K562 (cell line): ENCODE results near the gene UQCRC1. TPM values are rescaled to one million over a fixed set of nuclear protein-coding genes. Genes with fewer than 3 reads are reported as not detected.

Source experiments
- ATAC-seq: fragments of 200-7000 bp; cut with Tn5 transposase; 3 replicates; pipeline ENCODE4 v1.9.1; 2020; ENCODE audit warnings: moderate library complexity
- Bru-seq: library from RNA; stranded (reverse); fragments of 400-500 nt; gene quantifications from one replicate; lab custom pipeline; 2021; lab: Mats Ljungman, UMichigan
- BruChase-seq, 2 experiments: library from RNA; stranded (reverse); fragments of 400-500 nt; gene quantifications; one replicate each; lab custom pipeline; 2021; lab: Mats Ljungman, UMichigan
- BruUV-seq: library from RNA; stranded (reverse); fragments of 400-500 nt; replicated peaks from 2 replicates; lab custom pipeline; 2021; lab: Mats Ljungman, UMichigan
- CTCF ChIA-PET: fragments of 300-600 bp; formaldehyde crosslinking; extraction: SDS; loops from one replicate; lab custom pipeline; 2021; ENCODE audit warnings: low intra/inter-chr PET ratio; lab: Yijun Ruan, JAX
- POLR2A ChIA-PET: fragments of 300-600, 350-650 bp; sonication (Branson Sonifier 250); formaldehyde crosslinking; extraction: SDS; loops from one replicate; lab custom pipeline; 2021; ENCODE audit warnings: antibody characterized with exemption, inconsistent platforms; lab: Yijun Ruan, JAX
- DNase-seq, 4 experiments: peaks; one replicate each; pipeline versions ENCODE4 v3.0.0 to v3.0.0-alpha.2; 2011 to 2018; ENCODE audit warnings: low spot score in 3 of 4, mixed read lengths in 3 of 4; ENCODE audit errors: extremely low read depth in 1 of 4
- FAIRE-seq: peaks from 2 replicates; lab custom pipeline; 2011; peaks lifted over from hg19 to GRCh38; lab: Jason Lieb, UNC
- H2AFZ ChIP-seq: 2 replicates; pipeline ENCODE4 v1.6.0; 2011; ENCODE audit warnings: low read depth, low read length, control low read depth, inconsistent platforms
- H3K27ac ChIP-seq: fragments of 200-600 bp; 3 replicates; pipeline ENCODE4 v1.8.0; 2011; ENCODE audit warnings: low read depth, mild to moderate bottlenecking, control low read depth, inconsistent platforms, low read length, moderate library complexity, mixed read lengths; ENCODE audit errors: extremely low read depth
- H3K27me3 ChIP-seq, 2 experiments: fragments of 300-600 bp in 1 of 2; 2 replicates in 1 of 2; 3 replicates in 1 of 2; pipeline versions ENCODE4 v1.6.0 to v1.8.0; 2011; ENCODE audit warnings: inconsistent platforms in 2 of 2, low read length in 2 of 2, mild to moderate bottlenecking in 1 of 2, mixed read lengths in 1 of 2, moderate library complexity in 1 of 2; ENCODE audit not compliant: control insufficient read depth in 2 of 2, insufficient read depth in 2 of 2
- H3K36me3 ChIP-seq: fragments of 300-600 bp; 3 replicates; pipeline ENCODE4 v1.8.0; 2011; ENCODE audit warnings: mild to moderate bottlenecking, low read length, inconsistent platforms; ENCODE audit not compliant: control insufficient read depth, insufficient read depth
- H3K4me1 ChIP-seq, 2 experiments: fragments of 200-600 bp in 1 of 2; replicated peaks in 1 of 2; 2 replicates in 1 of 2; 3 replicates in 1 of 2; pipeline versions ENCODE4 v1.5.1 to v1.8.0; 2011; ENCODE audit warnings: inconsistent platforms in 2 of 2, low read length in 2 of 2, mild to moderate bottlenecking in 1 of 2, mixed read lengths in 1 of 2, moderate library complexity in 1 of 2; ENCODE audit not compliant: control insufficient read depth in 2 of 2, insufficient read depth in 2 of 2
- H3K4me2 ChIP-seq: 2 replicates; pipeline ENCODE4 v1.6.1; 2011; ENCODE audit warnings: low read length, control low read depth, inconsistent platforms, mixed read lengths; ENCODE audit not compliant: insufficient read depth
- H3K4me3 ChIP-seq: fragments of 200-600 bp; sonication (generic), shearing (Covaris generic); 2 replicates; pipeline ENCODE4 v1.5.1; 2016; ENCODE audit warnings: control low read depth, inconsistent platforms
- H3K79me2 ChIP-seq: fragments of 200-600 bp; 3 replicates; pipeline ENCODE4 v1.8.0; 2011; ENCODE audit warnings: low read length, inconsistent platforms; ENCODE audit not compliant: control insufficient read depth, insufficient read depth
- H3K9ac ChIP-seq, 2 experiments: 2 replicates each; pipeline versions ENCODE4 v1.6.0 to v1.6.1; 2011; ENCODE audit warnings: low read depth in 2 of 2, low read length in 2 of 2, control low read depth in 1 of 2, inconsistent platforms in 1 of 2, mild to moderate bottlenecking in 1 of 2, mixed read lengths in 1 of 2; ENCODE audit not compliant: insufficient read depth in 1 of 2
- H3K9me1 ChIP-seq: one replicate; pipeline ENCODE4 v1.6.0; 2011; ENCODE audit warnings: inconsistent platforms, mild to moderate bottlenecking, low read length, moderate library complexity; ENCODE audit not compliant: control insufficient read depth, insufficient read depth
- H3K9me3 ChIP-seq: replicated peaks from 2 replicates; pipeline ENCODE4 v1.5.1; 2011; ENCODE audit warnings: low read depth, low read length, inconsistent platforms; ENCODE audit not compliant: control insufficient read depth, insufficient read depth
- H4K20me1 ChIP-seq: replicated peaks from 2 replicates; pipeline ENCODE4 v1.6.1; 2011; ENCODE audit warnings: low read length, inconsistent platforms, mixed read lengths; ENCODE audit not compliant: control insufficient read depth, insufficient read depth
- BHLHE40 ChIP-seq: IDR thresholded peaks from 2 replicates; pipeline ENCODE4 v1.6.1; 2011; ENCODE audit warnings: low read length, improper control_type of control experiment
- HNRNPUL1 ChIP-seq: fragments of 200-400 bp; formaldehyde crosslinking; IDR thresholded peaks from 2 replicates; pipeline ENCODE4 v1.6.1; 2017; ENCODE audit warnings: low read length
- KLF1 ChIP-seq: fragments of 450-650 bp; IDR thresholded peaks from 2 replicates; pipeline ENCODE4 v1.6.1; 2016; ENCODE audit warnings: missing genetic modification characterization, missing compliant biosample characterization
- MCM2 ChIP-seq: fragments of 450-650 bp; IDR thresholded peaks from 2 replicates; pipeline ENCODE4 v1.6.1; 2017; ENCODE audit warnings: low read depth, mild to moderate bottlenecking
- PHF8 ChIP-seq: fragments of 200-600 bp; sonication (generic); IDR thresholded peaks from 2 replicates; pipeline ENCODE4 v1.6.1; 2012; ENCODE audit warnings: mixed run types, mild to moderate bottlenecking, inconsistent platforms, low read length, moderate library complexity, borderline replicate concordance
- PPARD ChIP-seq: fragments of 250-450 bp; sonication (Bioruptor Pico); IDR thresholded peaks from 2 replicates; pipeline ENCODE4 v1.8.0; 2022; ENCODE audit warnings: inconsistent platforms, mild to moderate bottlenecking, moderate library complexity
- RAD51 ChIP-seq: fragments of 450-650 bp; IDR thresholded peaks from 2 replicates; pipeline ENCODE4 v1.7.1; 2016; ENCODE audit warnings: low read depth, mild to moderate bottlenecking, borderline replicate concordance
- ZNF146 ChIP-seq: IDR thresholded peaks from one replicate; pipeline ENCODE4 v1.6.1; 2018; ENCODE audit warnings: missing compliant biosample characterization; ENCODE audit not compliant: unreplicated experiment
- ZNF23 ChIP-seq: fragments of 250-450 bp; sonication (Bioruptor Pico); IDR thresholded peaks from 2 replicates; pipeline ENCODE4 v1.4.0; 2020; ENCODE audit warnings: mild to moderate bottlenecking
- WGBS: fragments of 100-300 bp; shearing (Covaris generic); methylation state at CpG from one replicate; pipeline ENCODE4 v1.1.6; 2016; ENCODE audit warnings: low coverage, mixed read lengths; ENCODE audit not compliant: insufficient coverage; ENCODE audit errors: missing lambda C conversion rate; 5-methylcytosine and 5-hydroxymethylcytosine counted together
- in situ Hi-C: fragments of 300-500 bp; cut with MboI; formaldehyde crosslinking; loops from 4 replicates; pipeline ENCODE4 v1.15.0; 2018; ENCODE audit warnings: inconsistent platforms, mixed read lengths
- intact Hi-C: fragments of 100-400 bp; cut with micrococcal nuclease; formaldehyde crosslinking; loops from 2 replicates; pipeline ENCODE4 v1.14.2; 2022
- long read RNA-seq, 3 experiments: library from polyadenylated mRNA in 2 of 3; library from RNA in 1 of 3; unstranded in 2 of 3; stranded (forward) in 1 of 3; transcript quantifications; one replicate each; pipeline ENCODE4 v2.0.0, GENCODE V29; 2019 to 2022
- polyA minus RNA-seq, 3 experiments: library from RNA; depleted of rRNA, polyadenylated mRNA; stranded (reverse); fragments of >200 nt; gene quantifications; 2 replicates each; pipeline ENCODE4 v1.2.3, GENCODE V29; 2011
- polyA plus RNA-seq, 8 experiments: library from polyadenylated mRNA; depleted of rRNA in 4 of 8; stranded (reverse) in 5 of 8; unstranded in 3 of 8; fragments of >200 nt; fragmentation: Nextera tagmentation in 2 of 8; fragmentation: Illumina TruSeq in 1 of 8; extraction: Ambion mirVana in 2 of 8; extraction: Trizol in 1 of 8; gene quantifications; 2 replicates each; pipeline versions ENCODE4 v1.2.1 to v1.2.3, GENCODE V29; 2011 to 2014; ENCODE audit warnings: inconsistent platforms in 1 of 8, missing spikeins in 1 of 8
- total RNA-seq, 7 experiments: library from RNA; depleted of rRNA in 6 of 7; stranded (reverse); fragments of >200 nt in 6 of 7; fragmentation: Illumina TruSeq in 2 of 7; extraction: Trizol in 2 of 7; gene quantifications; 2 replicates each; pipeline versions ENCODE4 v1.2.1 to v1.2.3, GENCODE V29; 2011 to 2021; ENCODE audit warnings: low replicate concordance in 1 of 7
- TF ChIP-seq, protein P1 (sequence below): fragments of 250-450 bp; sonication (Bioruptor Pico); IDR thresholded peaks from 2 replicates; pipeline ENCODE4 v1.5.0; 2021; ENCODE audit warnings: mild to moderate bottlenecking, moderate library complexity

The UQCRC1 gene
- total RNA-seq (2011; cell fraction: chromatin; rRNA removed; ENCODE audit: low replicate concordance), result 163 and 409 TPM in 2 replicates
- 323 and 415 TPM in 2 replicates for total RNA-seq (2011; cell fraction: nucleolus; rRNA removed)
- 204 and 237 TPM in 2 replicates for total RNA-seq (2011; cell fraction: nucleoplasm; rRNA removed)
- total RNA-seq (2014; rRNA removed), result 237 and 300 TPM in 2 replicates
- total RNA-seq (2014; rRNA removed; fragmentation: Illumina TruSeq; extraction: Trizol), result 167 and 219 TPM in 2 replicates
- 249 and 268 TPM in 2 replicates for total RNA-seq (2015; rRNA removed; fragmentation: Illumina TruSeq; extraction: Trizol)
- total RNA-seq (2021), result 288 and 299 TPM in 2 replicates
- polyA plus RNA-seq (2011; rRNA removed), result 424 and 448 TPM in 2 replicates
- polyA plus RNA-seq (2011; cell fraction: cytosol; rRNA removed), result 573 and 695 TPM in 2 replicates
- polyA plus RNA-seq (2011; cell fraction: nucleus; rRNA removed), result 460 and 505 TPM in 2 replicates
- 235 and 311 TPM in 2 replicates for polyA plus RNA-seq (2012)
- 253 and 318 TPM in 2 replicates for polyA plus RNA-seq (2014; fragmentation: Illumina TruSeq; extraction: Trizol)
- 100 to 1,000 TPM; 125 to 181 TPM for polyA plus RNA-seq (2014; fragmentation: Nextera tagmentation; extraction: Ambion mirVana)
- polyA plus RNA-seq (2014; rRNA removed), result 274 and 293 TPM in 2 replicates
- polyA minus RNA-seq (2011; rRNA and poly(A)+ RNA removed), result 501 and 672 TPM in 2 replicates
- 336 and 338 TPM in 2 replicates for polyA minus RNA-seq (2011; cell fraction: cytosol; rRNA and poly(A)+ RNA removed)
- polyA minus RNA-seq (2011; cell fraction: nucleus; rRNA and poly(A)+ RNA removed), result 126 and 184 TPM in 2 replicates
- percentile 84 among the genes with signal in this experiment for Bru-seq, nascent RNA
- BruChase-seq, experiment 1, labeled RNA remaining after a 2-hour chase, result percentile 79 among the genes with signal in this experiment
- percentile 83 among the genes with signal in this experiment for BruChase-seq, experiment 2, labeled RNA remaining after a 6-hour chase
- long read RNA-seq, experiment 1, transcript UQCRC1-201 (13 exons, 1,985 nt), result major isoform, 1,172 of 1,704 reads
- long read RNA-seq, experiment 1, partial matches to known transcripts, result 392 of 1,704 reads
- long read RNA-seq, experiment 1, other reads (novel, unspliced or antisense), result 140 of 1,704 reads
- long read RNA-seq, experiment 2, transcript UQCRC1-201 (13 exons, 1,985 nt), result major isoform, 242 of 366 reads
- long read RNA-seq, experiment 2, partial matches to known transcripts, result 58 of 366 reads
- long read RNA-seq, experiment 2, other reads (novel, unspliced or antisense), result 66 of 366 reads
- long read RNA-seq, experiment 3, transcript UQCRC1-201 (13 exons, 1,985 nt), result major isoform, 838 of 936 reads
- long read RNA-seq, experiment 3, partial matches to known transcripts, result 47 of 936 reads
- long read RNA-seq, experiment 3, other reads (novel, unspliced or antisense), result 51 of 936 reads

DNA sequence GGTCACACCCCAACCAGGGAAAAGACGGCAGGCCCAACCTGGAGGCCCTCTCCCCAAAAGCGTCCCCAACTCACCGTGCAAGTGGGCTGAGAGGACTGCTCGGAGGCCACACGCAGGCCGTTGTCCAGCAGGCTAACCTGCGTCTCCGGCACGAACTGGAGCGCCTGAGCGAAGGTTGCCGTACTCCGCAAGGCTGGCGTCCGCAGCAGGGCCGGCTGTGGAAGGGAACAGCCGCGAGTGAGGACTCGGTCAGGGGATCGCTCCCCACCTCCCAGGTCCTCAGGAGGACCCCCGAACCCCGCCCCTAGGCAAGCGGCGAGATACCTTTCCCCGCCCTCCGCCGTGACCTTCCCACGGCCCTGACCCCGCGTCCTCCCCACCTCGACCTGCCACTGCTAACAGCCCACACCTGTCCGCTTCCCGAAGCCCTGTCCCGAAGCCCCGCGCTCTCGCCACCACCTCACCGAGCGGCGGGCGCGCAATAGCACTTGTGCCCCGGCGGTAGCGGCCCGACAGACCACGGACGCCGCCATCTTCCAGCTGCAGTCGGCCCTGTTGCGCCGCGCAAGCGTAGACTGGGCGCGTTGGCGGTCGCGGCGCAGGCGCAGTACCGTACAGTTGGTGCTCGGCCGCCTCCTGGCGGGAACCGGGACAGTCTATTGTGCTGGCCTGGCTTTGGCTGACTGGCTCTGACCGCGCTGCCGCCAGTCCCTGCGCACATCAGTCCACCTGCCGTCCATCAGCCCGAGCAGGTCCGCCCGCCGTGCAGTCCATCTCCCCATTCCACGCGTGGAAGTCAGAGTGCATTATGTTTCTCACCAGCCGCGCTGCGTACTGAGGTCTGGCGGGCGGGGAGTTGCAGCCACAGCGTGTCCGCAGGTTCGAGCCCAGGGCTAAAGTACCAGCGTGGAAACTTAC, at the start of gene UQCRC1:
Gene UQCRC1 (minus strand): TSS at position 559 of the 918 bp plus-strand sequence. CDS start 26 bp downstream, at position 533.
- POLR2A ChIA-PET, result interaction anchor here (0.6 kb wide), 1 partner anchor 187 kb away, joined by 4 read pairs; no protein-coding TSS in a partner anchor
- WGBS, result 3% methylated on average over 26 of the region's 86 CpGs
- H3K9me3 ChIP-seq, result no peaks in the 10 kb centered on the region
- H2AFZ ChIP-seq, result peak within 1 kb of the TSS; percentile 98
- peak within 1 kb of the TSS; percentile 96 to 99 for H3K9ac ChIP-seq
- ATAC-seq, result peak; percentile 100
- intact Hi-C loops, result no loop called here
- peak within 1 kb of the TSS; percentile 98 for H3K4me3 ChIP-seq
- peaks cover 4 to 13% of the 10 kb centered on the region in 2 experiments; a peak in 2 of 5 replicates for H3K4me1 ChIP-seq
- H3K79me2 ChIP-seq, result peaks cover 30% of the 10 kb centered on the region
- DNase-seq, result peak; percentile 87 to 93 (median 91)
- H3K27ac ChIP-seq, result peak within 1 kb of the TSS; percentile 97
- FAIRE-seq, result peak; percentile 88
- H3K4me2 ChIP-seq, result peak within 1 kb of the TSS; percentile 96
- CTCF ChIA-PET, result no interaction called here
- no TSS peak for BruUV-seq
- in situ Hi-C loops, result no loop called here
- H3K27me3 ChIP-seq, result no peaks in the 10 kb centered on the region
- H4K20me1 ChIP-seq, result no peaks in the 10 kb centered on the region
- no peaks in the 10 kb centered on the region for H3K9me1 ChIP-seq
- H3K36me3 ChIP-seq, result peaks cover 37% of the 10 kb centered on the region; the same call in 2 of the 3 replicates
- TF ChIP-seq PPARD (CRISPR knock-in tag) (no peak), HNRNPUL1 (no peak), MCM2 (no peak), RAD51 (no peak), PHF8 (peak; percentile 95), KLF1 (no peak), ZNF23 (CRISPR knock-in tag) (no peak), ZNF146 (CRISPR knock-in tag) (no peak), BHLHE40 (no peak)
- TF ChIP-seq, protein P1, sequence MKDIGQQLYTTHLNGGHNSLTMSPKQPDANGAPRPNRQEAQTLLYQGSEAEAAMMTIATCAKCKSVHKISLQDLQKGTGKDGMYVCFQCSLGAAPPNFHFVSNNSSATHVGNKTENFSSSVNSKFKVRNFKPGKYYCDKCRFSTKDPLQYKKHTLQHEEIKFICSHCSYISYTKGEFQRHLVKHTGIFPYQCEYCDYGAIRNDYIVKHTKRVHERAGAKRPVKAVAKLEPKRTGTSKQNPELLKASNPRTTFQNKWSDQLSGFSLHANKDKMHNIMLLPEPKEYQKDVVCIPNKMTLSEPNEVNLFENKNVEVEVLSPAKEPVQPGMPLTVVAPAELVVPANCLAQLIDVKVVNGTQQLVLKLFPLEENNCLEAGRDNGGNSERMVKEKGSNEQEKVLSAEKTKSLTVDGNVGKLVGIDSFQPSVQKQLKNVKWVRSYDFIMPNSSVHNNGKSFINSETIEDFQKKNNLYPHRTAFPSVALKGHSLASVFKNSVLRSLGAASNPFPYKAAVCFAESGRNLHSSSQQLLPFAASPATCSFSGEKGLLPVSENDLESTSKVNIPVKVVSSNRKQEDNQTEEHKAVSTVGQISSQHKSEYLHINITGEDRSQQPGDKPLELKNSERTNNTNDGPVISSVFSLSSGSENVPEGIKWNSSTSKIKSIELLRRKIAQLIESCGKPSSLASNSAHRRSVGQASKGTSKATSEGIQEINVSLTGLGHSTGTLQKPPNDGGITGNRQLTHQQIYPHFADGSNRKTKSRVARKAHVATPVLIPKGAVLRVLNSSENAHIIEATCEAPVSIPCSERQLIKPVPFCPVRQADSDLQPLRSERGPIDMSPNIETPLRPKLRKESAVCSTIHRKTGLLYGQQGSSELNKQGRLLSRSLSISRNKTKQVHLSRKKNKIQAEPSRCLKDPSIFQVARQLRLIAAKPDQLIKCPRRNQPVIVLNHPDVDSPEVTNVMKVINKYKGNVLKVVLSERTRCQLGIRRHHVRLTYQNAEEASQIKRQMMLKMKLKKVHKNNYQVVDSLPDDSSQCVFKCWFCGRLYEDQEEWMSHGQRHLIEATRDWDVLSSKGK, result no peak
